Measurements from ENCODE around the gene LARP1.

The LARP1 gene

GRCh38 chr5:154860123-154860522 lies 104.9 kb downstream of the LARP1 start:
- POLR2A ChIA-PET (ENCODE audit: low non-redundant PET) = no interaction called here
- H3K27ac ChIP-seq = peak overlapping the region; percentile 71

GRCh38 chr5:154860765-154861164 lies 105.6 kb downstream of the LARP1 start:
- no peak overlapping the region for H3K27ac ChIP-seq
- ChIA-PET POLR2A (ENCODE audit: low non-redundant PET) (no interaction called here), CTCF (interaction anchor here (0.6 kb wide), 3 partner anchors 68 to 98 kb away, joined by 3 to 4 read pairs (median 3); no protein-coding TSS in a partner anchor)

More at GRCh38 chr5:154860123-154860522, 104.9 kb downstream of the LARP1 start:
- CTCF ChIA-PET = interaction anchor here (0.6 to 0.7 kb wide), 2 partner anchors 17 to 98 kb away, joined by 3 to 7 read pairs; no protein-coding TSS in a partner anchor
- DNase-seq (ENCODE audit: low spot score) = no peak
- TF ChIP-seq CTCF (conservative IDR thresholded peaks at IDR 0.05; ENCODE audit: low read depth) = no peak

GRCh38 chr5:154861946-154862345 lies 106.8 kb downstream of the LARP1 start:
- no peak for TF ChIP-seq CTCF (conservative IDR thresholded peaks at IDR 0.05; ENCODE audit: low read depth)
- CTCF ChIA-PET = no interaction called here
- POLR2A ChIA-PET (ENCODE audit: low non-redundant PET) = interaction anchor here (0.7 kb wide), 1 partner anchor 48 kb away, joined by 5 read pairs; no protein-coding TSS in a partner anchor
- DNase-seq (ENCODE audit: low spot score) = no peak
- no peak overlapping the region for H3K27ac ChIP-seq

More at GRCh38 chr5:154860765-154861164, 105.6 kb downstream of the LARP1 start:
- no peak for DNase-seq (ENCODE audit: low spot score)
- no peak for TF ChIP-seq CTCF (conservative IDR thresholded peaks at IDR 0.05; ENCODE audit: low read depth)

- ChIA-PET CTCF (no interaction called here), POLR2A (ENCODE audit: low non-redundant PET) (no interaction called here)
- no peak overlapping the region for H3K27ac ChIP-seq
These were observed 107.6 kb downstream of the LARP1 start for GRCh38 chr5:154862766-154863165.

GRCh38 chr5:154863291-154864080 lies 108.3 kb downstream of the LARP1 start:
- no peak for TF ChIP-seq CTCF (conservative IDR thresholded peaks at IDR 0.05; ENCODE audit: low read depth)
- DNase-seq (ENCODE audit: low spot score) = no peak
- no peak overlapping the region for H3K27ac ChIP-seq
- ChIA-PET POLR2A (ENCODE audit: low non-redundant PET) (interaction anchor here (0.6 kb wide), 1 partner anchor 160 kb away, joined by 16 read pairs; no protein-coding TSS in a partner anchor), CTCF (no interaction called here)

More at GRCh38 chr5:154862766-154863165, 107.6 kb downstream of the LARP1 start:
- no peak for TF ChIP-seq CTCF (conservative IDR thresholded peaks at IDR 0.05; ENCODE audit: low read depth)
- no peak for DNase-seq (ENCODE audit: low spot score)

- no peak for TF ChIP-seq CTCF (conservative IDR thresholded peaks at IDR 0.05; ENCODE audit: low read depth)
- no peak for DNase-seq (ENCODE audit: low spot score)
- CTCF ChIA-PET = no interaction called here
- no peak overlapping the region for H3K27ac ChIP-seq
- POLR2A ChIA-PET (ENCODE audit: low non-redundant PET) = no interaction called here
These were observed 110.4 kb downstream of the LARP1 start for GRCh38 chr5:154865466-154866184.
